Adrenal gland (tissue), 5 donors: Measurements from ENCODE around the gene GNAO1.

Experiments used
- CTCF ChIP-seq, 6 experiments: fragments of 450-650 bp in 4 of 6; fragments of 200-600 bp in 2 of 6; sonication (generic) in 1 of 6; IDR thresholded peaks; 1 replicate in 5 of 6; 2 replicates in 1 of 6; pipeline versions ENCODE4 v1.5.1 to v1.8.0; 2016 to 2021; ENCODE audit warnings: antibody characterized with exemption in 6 of 6, mild to moderate bottlenecking in 2 of 6, moderate library complexity in 1 of 6
- POLR2A ChIP-seq, 2 donors: fragments of 450-650 bp; IDR thresholded peaks; one replicate each; pipeline ENCODE4 v1.6.1; 2017; ENCODE audit warnings: antibody characterized with exemption in 2 of 2, mild to moderate bottlenecking in 2 of 2, moderate library complexity in 1 of 2
- donor health status: DM: no; HTN: no; CAD: no.

- TF ChIP-seq CTCF (IDR thresholded peaks at IDR 0.05) = no peak
- no peak for TF ChIP-seq POLR2A (IDR thresholded peaks at IDR 0.05)
Measured at GRCh38 chr16:56201030-56201429, 9.7 kb downstream of the GNAO1 start.
